OCI-LY7 (cell line): ENCODE results near the gene APPBP2. TPM values are rescaled to one million over a fixed set of nuclear protein-coding genes. Genes with fewer than 3 reads are reported as not detected.

ENCODE experiments used
- BruUV-seq: library from RNA; stranded (reverse); fragments of 400-500 nt; replicated peaks from 2 replicates; lab custom pipeline; 2021; lab: Mats Ljungman, UMichigan
- CTCF ChIA-PET: fragments of 300-600 bp; sonication (Branson Sonifier 250); formaldehyde crosslinking; loops from one replicate; lab custom pipeline; 2022; ENCODE audit warnings: antibody characterized with exemption; ENCODE audit not compliant: unreplicated experiment; lab: Charles Lee
- POLR2A ChIA-PET: fragments of 300-600 bp; sonication (Branson Sonifier 250); formaldehyde crosslinking; loops from one replicate; lab custom pipeline; 2022; ENCODE audit warnings: antibody characterized with exemption; lab: Charles Lee
- DNase-seq: peaks from one replicate; pipeline ENCODE4 v3.0.0-alpha.2; 2015; ENCODE audit warnings: low spot score
- H2AFZ ChIP-seq: fragments of 200-600 bp; sonication (generic), shearing (Covaris generic); 2 replicates; pipeline ENCODE4 v1.6.1; 2014; ENCODE audit warnings: mild to moderate bottlenecking, antibody characterized with exemption, low read length, moderate library complexity
- H3K27ac ChIP-seq: fragments of 200-600 bp; sonication (generic); 2 replicates; pipeline ENCODE4 v1.5.1; 2014; ENCODE audit warnings: mixed run types, low read depth, mild to moderate bottlenecking, moderate library complexity, low read length, inconsistent platforms; ENCODE audit not compliant: poor library complexity, severe bottlenecking
- H3K36me3 ChIP-seq: fragments of 200-600 bp; sonication (generic); 2 replicates; pipeline ENCODE4 v1.6.1; 2014; ENCODE audit warnings: mild to moderate bottlenecking, antibody characterized with exemption, low read length, moderate library complexity, mixed read lengths; ENCODE audit not compliant: insufficient read depth
- H3K4me1 ChIP-seq: fragments of 200-600 bp; sonication (generic); 2 replicates; pipeline ENCODE4 v1.5.1; 2014; ENCODE audit warnings: mild to moderate bottlenecking, low read length; ENCODE audit not compliant: insufficient read depth, poor library complexity, severe bottlenecking
- H3K4me2 ChIP-seq: fragments of 200-600 bp; sonication (generic); 2 replicates; pipeline ENCODE4 v1.6.1; 2014; ENCODE audit warnings: mild to moderate bottlenecking, low read length
- H3K4me3 ChIP-seq: fragments of 200-600 bp; sonication (generic); 2 replicates; pipeline ENCODE4 v1.5.1; 2014; ENCODE audit warnings: mild to moderate bottlenecking, low read depth, low read length; ENCODE audit not compliant: poor library complexity, severe bottlenecking
- H3K79me2 ChIP-seq: fragments of 200-600 bp; sonication (generic); 2 replicates; pipeline ENCODE4 v1.6.1; 2016; ENCODE audit warnings: low read depth, mild to moderate bottlenecking, low read length, moderate library complexity, mixed read lengths; ENCODE audit not compliant: insufficient read depth
- H3K9me2 ChIP-seq: fragments of 200-600 bp; sonication (generic); 2 replicates; pipeline ENCODE4 v1.6.1; 2016; ENCODE audit warnings: mild to moderate bottlenecking, low read length, mixed read lengths; ENCODE audit not compliant: insufficient read depth
- H3K9me3 ChIP-seq: fragments of 200-600 bp; sonication (generic); 2 replicates; pipeline ENCODE4 v1.6.1; 2014; ENCODE audit warnings: mild to moderate bottlenecking, mixed run types, low read length, mixed read lengths
- H4K20me1 ChIP-seq: fragments of 200-600 bp; sonication (generic); 2 replicates; pipeline ENCODE4 v1.6.1; 2014; ENCODE audit warnings: mild to moderate bottlenecking, antibody characterized with exemption, low read length, moderate library complexity, mixed read lengths; ENCODE audit not compliant: insufficient read depth
- EZH2phosphoT487 ChIP-seq: fragments of 200-600 bp; sonication (generic); IDR thresholded peaks from 2 replicates; pipeline ENCODE4 v1.6.1; 2018; ENCODE audit warnings: low read depth, borderline replicate concordance, mild to moderate bottlenecking, mixed run types, antibody characterized with exemption, low read length, moderate library complexity, mixed read lengths
- intact Hi-C: fragments of 100-400 bp; cut with micrococcal nuclease; formaldehyde crosslinking; loops from one replicate; pipeline ENCODE4 v1.10.0; 2022; ENCODE audit not compliant: unreplicated experiment
- small RNA-seq: library from RNA; depleted of rRNA; stranded (forward); fragments of <200 nt; gene quantifications from one replicate; pipeline ENCODE3, GENCODE V24; 2014
- total RNA-seq, 2 experiments: library from RNA; depleted of rRNA in 1 of 2; stranded (reverse); fragments of >200 nt in 1 of 2; shearing (Covaris generic) in 1 of 2; gene quantifications; 2 replicates each; pipeline ENCODE4 v1.2.3, GENCODE V29; 2014 to 2022
- TF ChIP-seq, protein P1 (sequence below): fragments of 200-600 bp; sonication (generic); conservative IDR thresholded peaks from 2 replicates; pipeline ENCODE4 v1.5.1; 2014; ENCODE audit warnings: mild to moderate bottlenecking, antibody characterized with exemption, low read length, moderate library complexity, mixed read lengths

APPBP2 gene
- total RNA-seq, 2 experiments from 2014 or later: 11.8 to 28.1 TPM

DNA sequence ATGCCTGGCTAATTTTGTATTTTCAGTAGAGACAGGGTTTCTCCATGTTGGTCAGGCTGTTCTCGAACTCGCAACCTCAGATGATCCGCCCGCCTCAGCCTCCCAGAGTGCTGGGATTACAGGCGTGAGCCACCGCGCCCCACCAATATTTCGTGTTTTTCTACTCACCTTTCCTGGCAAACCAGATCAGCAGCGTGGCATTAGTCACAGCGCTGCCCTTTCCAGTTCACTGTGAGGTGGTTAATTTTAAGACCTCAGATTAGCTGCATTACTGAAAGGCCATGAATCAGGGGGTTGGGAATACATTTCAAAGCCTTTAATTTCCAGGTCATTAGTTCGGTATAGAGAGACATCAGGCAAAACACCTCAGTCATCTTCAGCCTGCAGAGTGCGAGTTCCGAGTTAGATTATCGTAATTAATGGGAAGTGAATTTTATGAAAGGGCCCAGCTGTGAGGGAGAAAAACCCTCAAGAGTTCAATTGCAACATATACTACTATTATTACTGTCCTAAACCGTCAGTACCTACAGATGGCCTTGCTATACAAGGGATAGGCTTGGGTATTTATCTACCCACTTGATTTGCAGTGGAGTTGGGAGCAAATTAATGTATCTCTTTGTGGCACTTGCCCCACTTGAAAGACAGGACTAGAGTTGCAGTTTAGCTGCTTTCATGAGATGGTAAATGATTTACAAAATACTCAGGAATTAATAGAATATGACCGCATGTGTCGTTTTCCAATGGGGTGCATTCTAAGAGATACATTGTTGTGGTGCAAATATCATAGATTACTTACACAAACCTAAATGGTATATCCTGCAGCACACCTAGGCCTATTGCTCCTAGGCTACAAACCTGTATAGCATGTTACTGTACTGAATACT lies 132.0 kb downstream of the APPBP2 start:
- Histone ChIP-seq H3K9me3 (no peaks in the 10 kb centered on the region), H3K4me2 (no peak overlapping the region), H3K36me3 (no peaks in the 10 kb centered on the region), H3K4me3 (no peak overlapping the region), H3K79me2 (peaks cover 24% of the 10 kb centered on the region; the same call in 1 of the 2 replicates), H4K20me1 (no peaks in the 10 kb centered on the region), H3K27ac (no peak overlapping the region), H2AFZ (no peak overlapping the region), H3K4me1 (peaks cover 31% of the 10 kb centered on the region), H3K9me2 (no peaks in the 10 kb centered on the region)
- CTCF ChIA-PET: no interaction called here
- POLR2A ChIA-PET: no interaction called here
- TF ChIP-seq EZH2phosphoT487: no peak
- TF ChIP-seq, protein P1, sequence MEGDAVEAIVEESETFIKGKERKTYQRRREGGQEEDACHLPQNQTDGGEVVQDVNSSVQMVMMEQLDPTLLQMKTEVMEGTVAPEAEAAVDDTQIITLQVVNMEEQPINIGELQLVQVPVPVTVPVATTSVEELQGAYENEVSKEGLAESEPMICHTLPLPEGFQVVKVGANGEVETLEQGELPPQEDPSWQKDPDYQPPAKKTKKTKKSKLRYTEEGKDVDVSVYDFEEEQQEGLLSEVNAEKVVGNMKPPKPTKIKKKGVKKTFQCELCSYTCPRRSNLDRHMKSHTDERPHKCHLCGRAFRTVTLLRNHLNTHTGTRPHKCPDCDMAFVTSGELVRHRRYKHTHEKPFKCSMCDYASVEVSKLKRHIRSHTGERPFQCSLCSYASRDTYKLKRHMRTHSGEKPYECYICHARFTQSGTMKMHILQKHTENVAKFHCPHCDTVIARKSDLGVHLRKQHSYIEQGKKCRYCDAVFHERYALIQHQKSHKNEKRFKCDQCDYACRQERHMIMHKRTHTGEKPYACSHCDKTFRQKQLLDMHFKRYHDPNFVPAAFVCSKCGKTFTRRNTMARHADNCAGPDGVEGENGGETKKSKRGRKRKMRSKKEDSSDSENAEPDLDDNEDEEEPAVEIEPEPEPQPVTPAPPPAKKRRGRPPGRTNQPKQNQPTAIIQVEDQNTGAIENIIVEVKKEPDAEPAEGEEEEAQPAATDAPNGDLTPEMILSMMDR: no peak
- no peak for DNase-seq
- BruUV-seq: no TSS peak
- intact Hi-C loops: loop anchor here (10.0 kb wide), 2 partner anchors 59 to 259 kb away; no protein-coding TSS in a partner anchor

Small RNA genes lying within 50 kb of the gene (small RNA-seq; reads per million reads assigned to genes)
- gene AC011921.2: not detected

Other genes with a start within 250 kb of the APPBP2 start
- 13.7 and 16.9 TPM in 2 replicates for gene USP32, start 134.1 kb downstream of the APPBP2 start, total RNA-seq (2014; rRNA removed; shearing (Covaris generic))
- gene USP32, start 134.1 kb downstream of the APPBP2 start, total RNA-seq (2022): 28.0 and 28.8 TPM in 2 replicates
- gene CHCT1, start 103.8 kb downstream of the APPBP2 start, total RNA-seq (2014; rRNA removed; shearing (Covaris generic)): not detected in 2 replicates
- gene CHCT1, start 103.8 kb downstream of the APPBP2 start, total RNA-seq (2022): not detected in 2 replicates
- 9.1 and 14.2 TPM in 2 replicates for gene PPM1D, start 74.0 kb upstream of the APPBP2 start, total RNA-seq (2014; rRNA removed; shearing (Covaris generic))
- gene PPM1D, start 74.0 kb upstream of the APPBP2 start, total RNA-seq (2022): 16.4 and 16.5 TPM in 2 replicates
- 12.1 and 13.4 TPM in 2 replicates for gene BCAS3, start 151.6 kb upstream of the APPBP2 start, total RNA-seq (2014; rRNA removed; shearing (Covaris generic))
- 14.5 and 17.1 TPM in 2 replicates for gene BCAS3, start 151.6 kb upstream of the APPBP2 start, total RNA-seq (2022)